DND-41 (cell line): ENCODE data around the gene CAV2.

Experiments
- ATAC-seq: fragments of 200-7000 bp; cut with Tn5 transposase; 3 replicates; pipeline ENCODE4 v1.9.1; 2021; ENCODE audit warnings: low read depth; ENCODE audit not compliant: insufficient read depth
- DNase-seq: peaks from one replicate; pipeline ENCODE4 v3.0.0-alpha.2; 2020
- H2AFZ ChIP-seq: 2 replicates; pipeline ENCODE4 v1.6.0; 2012; ENCODE audit warnings: low read depth, low read length
- H3K27ac ChIP-seq: 2 replicates; pipeline ENCODE4 v1.5.1; 2012; ENCODE audit warnings: low read length, inconsistent platforms
- H3K27me3 ChIP-seq: fragments of 200-600 bp; sonication (generic); 2 replicates; pipeline ENCODE4 v1.6.0; 2012; ENCODE audit warnings: low read length, mild to moderate bottlenecking, inconsistent platforms; ENCODE audit not compliant: insufficient read depth, poor library complexity
- H3K36me3 ChIP-seq: 2 replicates; pipeline ENCODE4 v1.5.1; 2012; ENCODE audit warnings: low read length, inconsistent platforms; ENCODE audit not compliant: insufficient read depth
- H3K4me1 ChIP-seq: 2 replicates; pipeline ENCODE4 v1.5.1; 2012; ENCODE audit warnings: mild to moderate bottlenecking, low read length; ENCODE audit not compliant: insufficient read depth
- H3K4me2 ChIP-seq: 2 replicates; pipeline ENCODE4 v1.6.0; 2012; ENCODE audit warnings: mild to moderate bottlenecking, moderate library complexity, low read length, inconsistent platforms; ENCODE audit not compliant: insufficient read depth
- H3K4me3 ChIP-seq, 2 experiments: fragments of 200-600 bp in 1 of 2; shearing (Covaris generic) in 1 of 2; 2 replicates each; pipeline ENCODE4 v1.5.1; 2012 to 2016; ENCODE audit warnings: inconsistent platforms in 2 of 2, low read length in 2 of 2, mild to moderate bottlenecking in 2 of 2, low read depth in 1 of 2, moderate library complexity in 1 of 2
- H3K79me2 ChIP-seq: 2 replicates; pipeline ENCODE4 v1.6.0; 2012; ENCODE audit warnings: low read length, inconsistent platforms; ENCODE audit not compliant: insufficient read depth
- H3K9ac ChIP-seq: 2 replicates; pipeline ENCODE4 v1.6.0; 2012; ENCODE audit warnings: low read depth, mild to moderate bottlenecking, inconsistent platforms, low read length, moderate library complexity
- H3K9me3 ChIP-seq: 2 replicates; pipeline ENCODE4 v1.5.1; 2012; ENCODE audit warnings: low read length, moderate library complexity, mild to moderate bottlenecking, inconsistent platforms; ENCODE audit not compliant: insufficient read depth, severe bottlenecking
- H4K20me1 ChIP-seq: 2 replicates; pipeline ENCODE4 v1.6.0; 2012; ENCODE audit warnings: low read length; ENCODE audit not compliant: insufficient read depth
- EZH2 ChIP-seq: IDR thresholded peaks from 3 replicates; pipeline ENCODE4 v1.6.1; 2012; ENCODE audit warnings: borderline replicate concordance, low read depth, mild to moderate bottlenecking, moderate library complexity, low read length, inconsistent platforms; ENCODE audit not compliant: severe bottlenecking
- TF ChIP-seq, protein P1 (sequence below): IDR thresholded peaks from 2 replicates; pipeline ENCODE4 v1.5.1; 2012; ENCODE audit warnings: borderline replicate concordance, low read length, moderate library complexity, mild to moderate bottlenecking; ENCODE audit not compliant: poor library complexity, severe bottlenecking; ENCODE audit errors: extremely low read depth

The CAV2 gene

DNA sequence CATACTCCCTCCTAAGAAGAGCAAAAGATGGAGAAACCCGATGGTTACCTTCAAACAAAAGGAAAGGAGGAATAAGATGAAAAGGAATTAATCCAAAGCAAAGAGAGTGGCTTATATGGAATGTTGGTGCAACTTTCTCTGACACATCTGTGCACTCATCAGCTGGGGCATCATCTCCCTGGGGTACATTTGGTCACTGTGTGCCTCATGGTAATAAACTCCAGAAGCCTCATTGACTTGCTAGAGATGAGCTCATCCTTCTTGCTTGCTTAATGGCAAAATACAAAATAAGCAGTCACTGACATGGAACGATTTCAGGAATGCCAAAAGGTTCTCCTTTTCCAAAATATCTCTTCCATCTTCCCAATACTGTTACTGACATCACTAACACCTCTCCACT lies 47.8 kb downstream of the CAV2 start:
- Histone ChIP-seq H2AFZ (no peak overlapping the region), H3K79me2 (no peaks in the 10 kb centered on the region), H4K20me1 (no peaks in the 10 kb centered on the region), H3K27ac (no peak overlapping the region), H3K4me1 (no peaks in the 10 kb centered on the region), H3K36me3 (no peaks in the 10 kb centered on the region), H3K4me2 (no peak overlapping the region), H3K9ac (no peak overlapping the region), H3K9me3 (no peaks in the 10 kb centered on the region), H3K27me3 (peaks cover 19% of the 10 kb centered on the region), H3K4me3 (no peak overlapping the region)
- TF ChIP-seq, protein P1, sequence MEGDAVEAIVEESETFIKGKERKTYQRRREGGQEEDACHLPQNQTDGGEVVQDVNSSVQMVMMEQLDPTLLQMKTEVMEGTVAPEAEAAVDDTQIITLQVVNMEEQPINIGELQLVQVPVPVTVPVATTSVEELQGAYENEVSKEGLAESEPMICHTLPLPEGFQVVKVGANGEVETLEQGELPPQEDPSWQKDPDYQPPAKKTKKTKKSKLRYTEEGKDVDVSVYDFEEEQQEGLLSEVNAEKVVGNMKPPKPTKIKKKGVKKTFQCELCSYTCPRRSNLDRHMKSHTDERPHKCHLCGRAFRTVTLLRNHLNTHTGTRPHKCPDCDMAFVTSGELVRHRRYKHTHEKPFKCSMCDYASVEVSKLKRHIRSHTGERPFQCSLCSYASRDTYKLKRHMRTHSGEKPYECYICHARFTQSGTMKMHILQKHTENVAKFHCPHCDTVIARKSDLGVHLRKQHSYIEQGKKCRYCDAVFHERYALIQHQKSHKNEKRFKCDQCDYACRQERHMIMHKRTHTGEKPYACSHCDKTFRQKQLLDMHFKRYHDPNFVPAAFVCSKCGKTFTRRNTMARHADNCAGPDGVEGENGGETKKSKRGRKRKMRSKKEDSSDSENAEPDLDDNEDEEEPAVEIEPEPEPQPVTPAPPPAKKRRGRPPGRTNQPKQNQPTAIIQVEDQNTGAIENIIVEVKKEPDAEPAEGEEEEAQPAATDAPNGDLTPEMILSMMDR: no peak
- TF ChIP-seq EZH2: no peak
- no peak for DNase-seq
- no peak for ATAC-seq

DNA sequence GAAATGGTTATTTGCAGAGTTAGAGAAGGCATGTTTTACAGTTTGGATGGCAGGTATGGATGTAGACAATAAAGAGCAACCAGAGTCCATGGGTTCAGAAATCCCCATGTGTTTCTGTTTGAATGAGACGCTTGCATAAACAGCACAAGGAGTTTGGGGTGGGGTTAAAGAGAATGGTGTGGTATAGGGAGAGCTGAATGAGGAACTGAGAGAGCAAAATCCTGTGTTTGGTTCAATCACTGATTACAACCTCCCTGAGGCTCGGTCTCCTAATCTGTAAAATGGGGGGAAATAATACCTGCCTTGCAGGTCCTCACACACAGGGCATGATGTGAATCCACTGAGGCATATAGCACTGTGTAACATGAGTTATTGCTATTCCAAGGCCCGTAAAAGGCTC lies 49.0 kb downstream of the CAV2 start:
- H3K36me3 ChIP-seq: no peaks in the 10 kb centered on the region
- H3K4me2 ChIP-seq: no peak overlapping the region
- H3K9ac ChIP-seq: no peak overlapping the region
- no peak for DNase-seq
- H3K27ac ChIP-seq: no peak overlapping the region
- H3K9me3 ChIP-seq: no peaks in the 10 kb centered on the region
- no peak for ATAC-seq
- no peak for TF ChIP-seq EZH2
- TF ChIP-seq, protein P1: no peak
- H4K20me1 ChIP-seq: no peaks in the 10 kb centered on the region
- no peak overlapping the region for H3K4me3 ChIP-seq
- no peaks in the 10 kb centered on the region for H3K4me1 ChIP-seq
- no peak overlapping the region for H2AFZ ChIP-seq
- H3K79me2 ChIP-seq: no peaks in the 10 kb centered on the region
- peaks cover 17% of the 10 kb centered on the region for H3K27me3 ChIP-seq

DNA sequence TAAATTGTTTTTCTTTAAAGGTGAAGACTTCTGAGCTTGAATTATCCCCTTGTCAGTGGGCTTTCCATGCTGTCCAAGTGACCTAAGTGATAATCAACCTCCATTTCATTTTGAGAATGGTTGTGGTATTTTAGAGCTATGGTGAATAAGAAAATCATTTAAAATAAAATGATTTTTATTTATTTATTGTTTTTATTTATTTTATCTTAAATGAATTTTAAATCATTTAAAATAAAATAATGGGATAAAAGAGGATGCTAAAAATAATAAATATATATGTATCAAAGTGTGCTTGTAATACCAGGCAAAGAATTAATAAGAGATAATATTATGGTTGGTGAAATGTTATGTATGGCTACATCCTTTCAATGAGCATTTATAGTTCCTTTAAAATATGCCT lies 49.8 kb downstream of the CAV2 start:
- Histone ChIP-seq H3K9ac (no peak overlapping the region), H3K36me3 (no peaks in the 10 kb centered on the region), H3K4me3 (no peak overlapping the region), H3K27me3 (peaks cover 12% of the 10 kb centered on the region), H3K79me2 (no peaks in the 10 kb centered on the region), H2AFZ (no peak overlapping the region), H3K27ac (no peak overlapping the region), H3K9me3 (no peaks in the 10 kb centered on the region), H3K4me2 (no peak overlapping the region), H4K20me1 (no peaks in the 10 kb centered on the region), H3K4me1 (no peaks in the 10 kb centered on the region)
- no peak for ATAC-seq
- DNase-seq: no peak
- TF ChIP-seq EZH2: no peak

DNA sequence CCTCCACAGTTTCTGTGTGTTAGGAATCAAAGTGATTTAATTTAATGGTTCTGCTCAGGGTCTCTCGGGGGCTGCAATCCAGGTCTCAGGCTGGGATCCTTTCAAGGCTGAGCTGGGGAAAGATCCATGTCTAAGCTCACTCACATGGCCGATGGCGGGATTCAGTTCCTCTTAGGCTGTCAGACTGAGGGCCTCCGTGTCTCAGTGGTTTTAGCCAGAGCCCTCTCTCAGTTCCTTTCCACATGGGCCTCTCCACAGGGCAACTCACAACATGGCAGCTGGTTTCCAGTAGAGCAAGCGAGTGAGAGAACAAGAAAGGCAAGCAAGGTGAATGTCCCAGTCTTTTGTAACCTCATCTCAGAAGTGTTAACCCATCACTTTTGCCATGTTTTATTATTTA lies 52.2 kb downstream of the CAV2 start:
- Histone ChIP-seq H3K27me3 (peaks cover 11% of the 10 kb centered on the region), H3K4me3 (no peak overlapping the region), H3K9me3 (no peaks in the 10 kb centered on the region), H3K4me1 (no peaks in the 10 kb centered on the region), H3K9ac (no peak overlapping the region), H3K79me2 (no peaks in the 10 kb centered on the region), H3K4me2 (no peak overlapping the region), H3K36me3 (no peaks in the 10 kb centered on the region), H4K20me1 (no peaks in the 10 kb centered on the region), H3K27ac (no peak overlapping the region), H2AFZ (no peak overlapping the region)
- DNase-seq (no peak), ATAC-seq (no peak)
- no peak for TF ChIP-seq EZH2
- TF ChIP-seq, protein P1: no peak
